Bronchial epithelial cell (primary cell): ENCODE data around the gene GLDC. TPM values are rescaled to one million over a fixed set of nuclear protein-coding genes. Genes with fewer than 3 reads are reported as not detected.
"Not testable (repeated sequence)": the region's sequence is repeated elsewhere in the genome, so short reads cannot be mapped to it uniquely, and the experiment has no call there.

Experiments used
- DNase-seq: peaks from one replicate; pipeline ENCODE4 v3.0.0-alpha.2; 2010; ENCODE audit warnings: low read depth
- FAIRE-seq: peaks from 2 replicates; lab custom pipeline; 2011; peaks lifted over from hg19 to GRCh38; lab: Jason Lieb, UNC
- H3K27me3 ChIP-seq: 2 replicates; pipeline ENCODE4 v1.5.1; 2011; ENCODE audit warnings: low read length; ENCODE audit not compliant: control insufficient read depth, insufficient read depth
- H3K36me3 ChIP-seq: 2 replicates; pipeline ENCODE4 v1.5.1; 2011; ENCODE audit warnings: low read length; ENCODE audit not compliant: control insufficient read depth, insufficient read depth
- H3K4me3 ChIP-seq: 2 replicates; pipeline ENCODE4 v1.5.1; 2011; ENCODE audit warnings: mild to moderate bottlenecking, low read depth, low read length, control low read depth
- total RNA-seq: library from RNA; depleted of rRNA; stranded (reverse); fragments of >200 nt; gene quantifications from 2 replicates; pipeline ENCODE4 v1.2.1, GENCODE V29; 2014
- TF ChIP-seq, protein P1 (sequence below): IDR thresholded peaks from 2 replicates; pipeline ENCODE4 v1.5.1; 2011; ENCODE audit warnings: mild to moderate bottlenecking, moderate library complexity, low read length, control low read depth, inconsistent platforms; ENCODE audit not compliant: insufficient read depth, severe bottlenecking

The GLDC gene
- total RNA-seq, 1 donor from 2014 or later, result not detected

DNA sequence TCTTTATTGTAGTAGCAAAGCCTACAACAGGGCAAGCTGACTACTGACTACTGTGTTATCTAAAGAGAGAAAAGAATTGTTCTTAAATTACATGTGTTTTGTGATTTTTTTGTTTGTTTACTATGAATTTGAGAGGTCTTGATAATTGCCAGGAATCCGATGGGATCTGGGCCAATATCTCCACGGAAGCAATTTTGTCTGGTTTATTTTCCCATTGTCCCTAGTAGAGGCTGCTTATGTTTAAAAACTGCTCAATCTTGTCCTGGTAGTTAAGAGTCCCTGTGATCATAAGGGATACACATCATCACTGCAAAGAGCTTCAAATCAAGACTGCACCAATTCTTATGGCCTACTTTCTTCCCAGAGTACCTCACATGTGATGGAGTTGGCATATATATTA is 94.4 kb downstream of the GLDC start:
- DNase-seq (no peak), FAIRE-seq (no peak)
- H3K36me3 ChIP-seq, result no peaks in the 10 kb centered on the region
- no peak overlapping the region for H3K4me3 ChIP-seq
- TF ChIP-seq, protein P1, sequence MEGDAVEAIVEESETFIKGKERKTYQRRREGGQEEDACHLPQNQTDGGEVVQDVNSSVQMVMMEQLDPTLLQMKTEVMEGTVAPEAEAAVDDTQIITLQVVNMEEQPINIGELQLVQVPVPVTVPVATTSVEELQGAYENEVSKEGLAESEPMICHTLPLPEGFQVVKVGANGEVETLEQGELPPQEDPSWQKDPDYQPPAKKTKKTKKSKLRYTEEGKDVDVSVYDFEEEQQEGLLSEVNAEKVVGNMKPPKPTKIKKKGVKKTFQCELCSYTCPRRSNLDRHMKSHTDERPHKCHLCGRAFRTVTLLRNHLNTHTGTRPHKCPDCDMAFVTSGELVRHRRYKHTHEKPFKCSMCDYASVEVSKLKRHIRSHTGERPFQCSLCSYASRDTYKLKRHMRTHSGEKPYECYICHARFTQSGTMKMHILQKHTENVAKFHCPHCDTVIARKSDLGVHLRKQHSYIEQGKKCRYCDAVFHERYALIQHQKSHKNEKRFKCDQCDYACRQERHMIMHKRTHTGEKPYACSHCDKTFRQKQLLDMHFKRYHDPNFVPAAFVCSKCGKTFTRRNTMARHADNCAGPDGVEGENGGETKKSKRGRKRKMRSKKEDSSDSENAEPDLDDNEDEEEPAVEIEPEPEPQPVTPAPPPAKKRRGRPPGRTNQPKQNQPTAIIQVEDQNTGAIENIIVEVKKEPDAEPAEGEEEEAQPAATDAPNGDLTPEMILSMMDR, result no peak
- no peaks in the 10 kb centered on the region for H3K27me3 ChIP-seq

GRCh38 chr9:6549106-6549800 is 96.3 kb downstream of the GLDC start:
- DNase-seq (no peak), FAIRE-seq (no peak)
- TF ChIP-seq, protein P1, result no peak
- H3K4me3 ChIP-seq, result no peak overlapping the region
- H3K36me3 ChIP-seq, result no peaks in the 10 kb centered on the region
- no peaks in the 10 kb centered on the region for H3K27me3 ChIP-seq

DNA sequence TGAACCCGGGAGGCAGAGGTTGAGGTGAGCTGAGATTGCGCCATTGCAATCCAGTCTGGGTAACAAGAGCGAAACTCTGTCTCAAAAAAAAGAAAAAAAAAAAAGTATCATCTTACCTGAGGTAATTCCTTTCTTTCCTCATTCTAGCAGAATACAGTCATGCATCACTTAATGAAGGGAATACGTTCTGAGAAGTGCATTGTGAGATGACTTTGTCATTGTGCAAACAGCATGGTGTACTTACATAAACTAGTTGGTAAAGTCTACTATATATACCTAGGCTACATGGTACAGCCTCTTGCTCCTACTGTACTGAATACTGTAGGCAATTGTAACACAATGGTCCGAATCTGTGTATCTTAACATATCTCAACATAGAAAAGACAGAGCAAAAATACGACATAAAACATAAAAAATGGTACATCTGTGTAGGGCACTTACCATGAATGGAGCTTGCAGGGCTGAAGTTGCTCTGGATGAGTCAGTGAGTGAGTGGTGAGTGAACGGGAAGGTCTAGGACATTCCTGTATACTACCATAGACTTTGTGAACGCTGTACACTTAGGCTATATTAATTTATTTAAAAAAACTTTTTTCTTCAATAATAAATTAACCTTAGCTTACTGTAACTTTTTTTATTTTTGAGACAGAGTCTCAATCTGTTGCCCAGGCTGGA is 100.4 kb downstream of the GLDC start:
- Histone ChIP-seq H3K27me3 (no peaks in the 10 kb centered on the region), H3K36me3 (no peaks in the 10 kb centered on the region), H3K4me3 (no peak overlapping the region)
- FAIRE-seq, result no peak
- TF ChIP-seq, protein P1, result no peak
- DNase-seq, result peak; percentile 100

DNA sequence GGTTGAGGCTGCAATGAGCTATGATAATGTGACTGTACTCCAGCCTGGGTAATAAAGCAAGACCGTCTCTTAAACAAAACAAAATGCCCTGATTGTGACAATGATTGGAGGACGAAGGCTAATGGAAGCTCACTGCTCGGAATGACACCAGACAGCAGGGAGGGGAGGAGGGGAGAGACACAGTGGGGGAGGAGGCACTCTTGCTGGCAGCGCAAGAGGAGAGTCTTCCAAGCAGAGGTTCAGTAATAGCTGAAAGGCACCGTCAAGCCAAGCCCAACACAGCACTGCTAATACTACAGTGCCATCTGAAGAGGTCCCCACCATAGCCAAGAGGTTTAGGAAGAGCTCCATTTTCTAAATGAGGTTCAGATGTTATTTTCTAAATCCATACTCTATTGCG is 102.3 kb downstream of the GLDC start:
- Histone ChIP-seq H3K27me3 (no peaks in the 10 kb centered on the region), H3K36me3 (no peaks in the 10 kb centered on the region), H3K4me3 (no peak overlapping the region)
- no peak for DNase-seq
- no peak for FAIRE-seq
- TF ChIP-seq, protein P1, result no peak

DNA sequence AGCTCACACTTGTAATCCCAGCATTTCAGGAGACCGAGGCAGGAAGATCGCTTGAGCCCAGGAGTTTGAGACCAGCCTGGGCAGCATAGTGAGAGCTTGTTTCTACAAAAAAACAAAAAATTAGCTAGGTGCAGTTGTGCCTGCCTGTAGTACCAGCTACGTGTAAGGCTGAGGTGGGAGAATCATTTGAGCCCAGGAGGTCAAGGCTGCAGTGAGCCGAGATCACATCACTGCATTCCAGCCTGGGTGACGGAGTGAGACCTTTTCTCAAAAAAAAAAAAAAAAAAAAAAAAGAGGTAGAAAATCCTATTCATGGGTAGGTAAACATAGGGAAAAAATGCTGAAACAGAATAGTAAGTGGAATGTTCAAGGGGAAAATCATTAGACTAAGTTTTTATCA is 102.9 kb downstream of the GLDC start:
- not testable (repeated sequence) for H3K36me3 ChIP-seq, H3K4me3 ChIP-seq, H3K27me3 ChIP-seq, FAIRE-seq, DNase-seq

DNA sequence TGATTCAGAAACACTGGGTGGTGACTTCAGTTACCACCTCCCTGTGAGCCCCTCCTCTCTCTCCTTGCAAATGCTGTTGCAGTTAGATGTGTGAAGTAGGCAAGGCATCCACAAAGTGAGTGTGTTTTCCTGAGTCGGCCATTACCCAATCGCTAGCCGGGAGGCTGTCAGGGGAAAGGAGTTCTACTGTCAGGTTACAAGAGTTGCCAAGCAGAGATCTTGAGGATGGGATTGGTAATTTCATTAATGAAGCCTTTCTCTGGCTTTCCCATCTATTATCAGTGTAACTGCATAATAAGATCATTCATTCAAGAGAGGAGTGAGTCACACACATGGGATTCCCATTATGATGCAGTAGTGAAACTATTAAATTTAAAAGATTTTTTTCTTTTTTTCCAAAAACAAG is 106.9 kb downstream of the GLDC start:
- Histone ChIP-seq H3K36me3 (no peaks in the 10 kb centered on the region), H3K27me3 (no peaks in the 10 kb centered on the region), H3K4me3 (no peak overlapping the region)
- DNase-seq (peak; percentile 63), FAIRE-seq (no peak)
- TF ChIP-seq, protein P1, result no peak
